ENCODE data around the gene MAPK1IP1L.

The MAPK1IP1L gene

DNA sequence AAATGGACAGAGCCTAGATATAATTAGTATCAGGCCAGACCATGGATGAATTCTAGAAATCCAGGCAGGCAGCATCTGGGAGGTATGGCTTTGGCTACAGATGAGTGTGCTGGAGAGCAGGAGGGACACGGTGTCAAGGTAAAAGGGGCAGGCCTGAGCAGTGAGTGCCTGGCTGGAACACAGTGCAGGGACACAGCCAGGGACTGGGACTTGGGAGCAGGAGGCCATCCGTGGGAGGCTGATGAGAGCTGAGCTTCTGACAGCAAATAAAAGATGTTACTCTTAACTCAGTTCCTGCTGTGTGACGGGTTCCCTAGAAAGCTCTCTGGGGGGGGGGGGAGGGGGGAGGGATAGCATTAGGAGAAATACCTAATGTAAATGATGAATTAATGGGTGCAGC lies 64.0 kb downstream of the MAPK1IP1L start:
- TF ChIP-seq CTCF (IDR thresholded peaks at IDR 0.05): no peak
- H3K4me3 ChIP-seq: no peak overlapping the region
- DNase-seq (ENCODE audit: low spot score): no peak
- H3K27ac ChIP-seq: no peak overlapping the region

GRCh38 chr14:55115861-55116245 lies 64.4 kb downstream of the MAPK1IP1L start:
- Histone ChIP-seq H3K4me3 (no peak overlapping the region), H3K27ac (no peak overlapping the region)
- no peak for TF ChIP-seq CTCF (IDR thresholded peaks at IDR 0.05)
- DNase-seq (ENCODE audit: low spot score): no peak

GRCh38 chr14:55116246-55117030 lies 65.0 kb downstream of the MAPK1IP1L start:
- no peak overlapping the region for H3K27ac ChIP-seq
- no peak overlapping the region for H3K4me3 ChIP-seq
- no peak for DNase-seq (ENCODE audit: low spot score)
- no peak for TF ChIP-seq CTCF (IDR thresholded peaks at IDR 0.05)

DNA sequence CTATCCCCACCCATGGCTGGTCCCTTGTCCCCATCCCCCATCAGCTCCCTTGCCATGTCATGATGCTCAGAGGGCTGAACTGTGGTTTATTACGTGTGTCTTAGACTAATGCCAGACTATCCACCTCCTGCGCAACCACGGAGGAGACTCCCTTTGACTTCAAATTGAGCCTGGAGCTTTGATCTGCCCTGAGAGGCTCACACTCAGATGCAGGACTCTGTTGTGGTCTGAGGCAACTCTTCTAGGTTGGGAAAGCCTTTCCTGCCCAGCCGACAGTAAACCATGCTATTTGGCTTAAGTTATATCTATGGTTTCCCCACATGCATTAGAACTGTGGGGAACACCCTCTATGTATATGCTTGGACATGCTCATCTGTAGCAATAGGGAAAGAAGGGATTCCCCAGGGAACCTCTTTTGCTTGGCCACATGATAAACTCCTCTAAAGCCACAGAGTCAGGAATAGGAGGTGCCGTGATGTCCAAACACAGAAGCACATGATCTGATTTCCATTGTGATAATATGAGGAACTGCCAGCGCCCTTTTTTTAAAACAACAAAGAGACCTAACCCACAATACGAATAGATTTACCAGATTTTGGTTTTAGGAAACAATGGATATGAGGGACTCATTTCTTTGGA lies 66.5 kb downstream of the MAPK1IP1L start:
- DNase-seq (ENCODE audit: low spot score): no peak
- TF ChIP-seq CTCF (IDR thresholded peaks at IDR 0.05): no peak
- H3K4me3 ChIP-seq: no peak overlapping the region
- peak overlapping the region; percentile 15 to 55 for H3K27ac ChIP-seq

GRCh38 chr14:55118761-55119160 lies 67.3 kb downstream of the MAPK1IP1L start:
- Histone ChIP-seq H3K27ac (peak overlapping the region; percentile 8 to 62), H3K4me3 (no peak overlapping the region)
- no peak for DNase-seq (ENCODE audit: low spot score)

More at GRCh38 chr14:55118761-55119160, 67.3 kb downstream of the MAPK1IP1L start:
- no peak for TF ChIP-seq CTCF (IDR thresholded peaks at IDR 0.05)
